NCI-H128 (cell line): ENCODE measurements around the gene KIF3B.
"Not testable (repeated sequence)": the region's sequence is repeated elsewhere in the genome, so short reads cannot be mapped to it uniquely, and the experiment has no call there.

Experiments used
- DNase-seq: peaks from one replicate; lab custom pipeline; 2025; ENCODE audit not compliant: unreplicated experiment; lab: John Stamatoyannopoulos, UW

The KIF3B gene

GRCh38 chr20:32246208-32246607 is 31.2 kb upstream of the KIF3B start:
- not testable (repeated sequence) for DNase-seq

GRCh38 chr20:32248043-32248442 is 29.4 kb upstream of the KIF3B start:
- no peak for DNase-seq

GRCh38 chr20:32249030-32249738 is 28.3 kb upstream of the KIF3B start:
- DNase-seq: no peak

DNA sequence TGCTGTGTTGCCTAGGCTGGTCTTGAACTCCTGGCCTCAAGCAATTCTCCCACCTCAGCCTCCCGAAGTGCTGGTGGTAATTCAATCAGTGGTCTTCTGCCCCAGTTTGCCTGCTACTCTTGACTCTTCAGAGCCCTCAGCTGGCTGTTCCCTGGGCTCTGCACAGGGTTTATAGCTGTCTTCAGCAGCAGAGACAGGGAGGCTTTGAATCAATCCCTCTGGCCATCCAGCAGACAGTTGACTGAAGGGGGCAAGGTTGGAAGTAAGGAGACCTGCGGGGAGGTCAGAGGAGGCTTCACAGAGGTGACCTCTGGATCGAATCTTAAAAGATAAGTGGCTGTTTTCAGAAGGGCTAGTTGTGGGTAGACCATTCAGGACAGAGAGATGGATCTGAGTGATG is 26.0 kb upstream of the KIF3B start:
- no peak for DNase-seq

GRCh38 chr20:32252189-32252588 is 25.3 kb upstream of the KIF3B start:
- no peak for DNase-seq

GRCh38 chr20:32260973-32261372 is 16.5 kb upstream of the KIF3B start:
- not testable (repeated sequence) for DNase-seq

DNA sequence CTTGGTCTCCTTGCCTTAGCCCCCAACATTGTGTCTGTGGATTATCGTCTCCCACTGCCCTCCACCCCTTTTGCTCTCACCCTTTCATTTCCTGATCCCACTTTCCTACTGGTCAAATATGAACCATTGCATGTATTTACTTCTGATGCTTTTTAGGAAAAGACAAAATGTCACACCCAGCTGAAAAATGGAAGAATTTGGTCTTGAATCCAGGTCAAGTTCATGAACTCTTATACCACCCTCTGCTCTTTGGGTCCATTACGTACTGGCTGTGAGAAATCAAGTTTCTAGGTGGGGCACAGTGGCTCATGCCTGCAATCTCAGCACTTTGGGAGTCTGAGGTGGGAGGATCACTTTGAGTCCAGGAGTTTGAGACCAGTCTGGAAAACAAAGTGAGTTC is 15.8 kb upstream of the KIF3B start:
- DNase-seq: no peak

DNA sequence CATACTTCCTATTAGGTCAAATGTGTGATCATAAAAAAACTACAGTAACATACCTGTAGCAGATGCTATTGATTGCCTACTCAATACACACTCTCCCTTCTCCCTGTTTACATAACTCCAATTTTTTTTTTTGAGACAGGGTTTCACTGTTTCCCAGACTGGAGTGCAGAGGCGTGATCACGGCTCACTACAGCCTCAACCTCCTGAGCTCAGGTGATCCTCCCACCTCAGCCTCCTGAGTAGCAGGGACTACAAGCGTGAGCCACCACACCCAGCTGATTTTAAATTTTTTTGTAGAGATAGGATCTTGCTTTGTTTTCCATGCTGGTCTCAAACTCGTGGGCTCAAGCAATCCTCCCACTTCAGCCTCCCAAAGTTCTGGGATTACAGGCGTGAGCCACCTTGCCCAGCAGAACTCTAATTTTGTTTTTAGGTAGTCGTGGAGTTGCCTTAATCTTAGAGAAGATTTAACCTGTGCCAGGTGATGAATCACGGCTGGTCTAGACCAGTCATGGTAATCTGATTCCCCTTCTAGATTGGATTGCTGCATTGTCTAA is 14.0 kb upstream of the KIF3B start:
- DNase-seq: no peak

DNA sequence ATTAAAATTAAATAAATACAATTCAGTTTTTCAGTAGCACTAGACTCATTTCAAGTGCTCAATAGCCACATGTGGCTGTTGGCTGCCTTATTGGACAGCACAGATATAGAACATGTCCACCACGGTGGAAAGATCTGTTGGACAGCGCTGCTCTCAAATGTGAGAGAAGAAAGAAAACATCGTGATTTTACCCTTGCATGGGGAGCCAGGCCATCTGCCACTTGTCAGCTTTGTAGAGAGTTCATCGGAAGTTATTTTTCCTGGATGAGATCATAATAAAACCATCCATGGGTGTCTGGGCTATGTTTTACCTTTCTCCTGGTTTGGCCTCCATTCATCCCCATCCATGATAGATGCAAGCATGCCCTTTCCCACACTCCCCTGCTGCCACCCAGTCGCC is 5.8 kb upstream of the KIF3B start:
- no peak for DNase-seq

- DNase-seq: no peak
These were observed 3.1 kb upstream of the KIF3B start for GRCh38 chr20:32274359-32274758.

- not testable (repeated sequence) for DNase-seq
These were observed 2.3 kb upstream of the KIF3B start for GRCh38 chr20:32275163-32275562.

DNA sequence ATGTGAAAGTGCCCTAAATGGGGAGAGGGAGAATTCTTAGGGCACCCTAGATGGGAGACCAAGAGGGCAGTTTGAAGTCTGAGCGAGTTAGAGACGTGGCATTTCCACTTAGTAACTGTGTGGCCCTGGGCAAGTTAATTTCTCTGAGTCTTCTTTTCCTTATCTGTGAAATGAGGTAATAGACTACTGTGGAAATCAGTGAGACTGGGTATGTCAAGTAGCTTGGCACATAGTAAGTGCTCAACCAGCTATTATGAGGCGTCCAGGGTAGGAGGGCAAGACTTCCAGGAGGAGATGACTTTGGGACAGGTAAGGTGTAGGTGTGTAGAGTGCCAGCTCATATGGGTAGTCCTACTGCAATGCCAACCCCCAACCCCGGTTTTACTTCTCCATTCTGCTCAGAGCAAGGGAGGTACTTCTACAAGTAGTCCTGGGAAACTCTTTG is 770 bp downstream of the KIF3B start:
- no peak for DNase-seq

DNA sequence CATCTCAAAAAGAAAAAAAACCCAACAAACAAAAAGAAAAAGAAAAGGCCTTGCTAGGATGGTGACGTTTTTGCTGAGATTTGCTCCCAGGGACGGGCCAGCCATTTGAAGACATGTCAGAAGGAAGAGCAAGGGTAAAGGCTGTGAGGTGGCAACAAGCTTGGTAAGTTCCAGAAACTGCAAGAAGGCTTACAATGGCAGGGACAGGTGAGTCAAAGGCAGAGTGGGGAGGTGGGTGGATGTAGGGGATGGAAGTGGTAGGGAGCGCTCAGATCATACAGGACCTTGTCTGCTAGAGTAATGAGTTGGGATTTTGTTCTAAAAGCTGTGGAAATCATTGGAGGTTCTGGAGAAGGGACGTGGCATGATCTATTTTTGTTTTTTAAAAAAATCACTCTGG is 4.3 kb downstream of the KIF3B start:
- no peak for DNase-seq

DNA sequence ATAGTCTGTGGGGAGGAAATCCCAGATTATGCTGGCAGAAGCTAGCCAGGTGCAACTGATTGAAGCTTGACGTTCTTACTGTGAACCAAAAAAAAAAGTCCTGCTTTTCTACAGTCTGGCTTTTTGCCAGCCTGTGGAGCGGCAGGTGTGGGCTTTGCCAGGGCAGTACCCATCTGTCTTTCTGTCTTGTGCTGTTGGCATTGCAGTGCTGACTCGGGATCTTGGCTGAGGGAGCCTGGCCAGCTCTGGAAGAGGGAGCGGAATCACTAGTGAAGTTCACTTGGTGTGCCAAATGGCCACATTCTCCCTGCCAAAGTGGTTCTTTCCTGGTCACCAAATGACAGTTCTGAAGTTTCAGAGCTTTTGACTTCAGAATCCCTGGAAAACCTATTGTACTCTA is 5.0 kb downstream of the KIF3B start:
- DNase-seq: peak; percentile 74

DNA sequence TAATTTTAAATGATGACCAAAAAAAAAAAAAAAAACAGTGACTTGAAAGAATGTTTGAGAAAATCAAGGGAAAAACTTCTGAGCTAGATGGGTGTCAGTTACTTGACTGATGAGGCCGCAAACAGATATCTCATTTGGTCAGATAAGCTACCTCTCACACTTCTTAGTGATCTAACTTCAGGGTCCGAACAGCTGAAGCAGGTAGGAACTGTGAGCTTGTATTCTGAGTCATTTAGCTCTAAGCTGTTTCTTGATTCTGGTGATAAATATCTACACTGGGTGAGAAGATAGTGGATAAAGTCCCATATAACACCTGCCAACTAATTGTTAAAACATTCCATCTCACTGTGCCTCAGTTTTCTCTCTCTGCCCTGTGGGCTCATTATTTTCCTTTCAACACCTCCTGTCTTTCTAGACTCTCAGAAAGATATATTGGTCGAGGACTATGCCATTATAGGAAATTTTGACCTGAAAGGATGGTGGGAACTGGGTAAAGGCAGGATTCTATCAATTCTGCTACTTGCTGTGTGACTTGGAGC is 7.7 kb downstream of the KIF3B start:
- DNase-seq: no peak

DNA sequence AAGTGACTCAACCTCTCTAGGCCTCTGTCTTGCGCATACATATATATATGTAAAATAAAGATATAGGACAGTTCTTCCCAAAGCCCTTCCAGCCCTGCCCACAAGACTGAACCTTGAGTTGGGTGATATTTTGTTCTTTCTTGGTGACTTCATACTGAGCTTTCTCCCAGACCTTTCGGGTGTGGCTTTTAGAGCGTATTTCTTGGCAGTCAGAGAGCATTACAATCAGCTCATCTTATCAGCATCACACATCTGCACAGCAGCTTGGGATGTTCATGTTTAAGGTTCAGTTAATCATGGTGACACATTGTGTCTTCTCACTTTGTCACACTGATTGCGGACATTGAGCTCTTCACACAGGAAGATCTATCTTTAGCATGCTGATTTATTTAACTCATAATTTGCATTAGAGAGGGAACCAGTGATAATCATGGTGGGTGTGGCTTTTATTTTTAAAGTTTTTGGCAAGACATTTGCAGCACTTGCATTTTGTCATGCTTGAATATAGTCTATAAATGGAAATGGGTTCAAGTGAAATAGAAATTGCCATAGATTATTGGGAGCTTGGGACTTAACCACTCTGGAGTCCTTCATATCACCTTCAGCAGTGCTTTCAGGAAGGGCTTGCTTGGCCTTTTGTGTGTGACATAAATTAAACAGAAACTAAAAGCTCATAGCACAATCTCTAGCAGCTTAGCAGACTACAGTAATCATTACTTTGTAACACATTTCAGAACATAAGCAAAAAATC is 8.3 kb downstream of the KIF3B start:
- no peak for DNase-seq

- no peak for DNase-seq
These were observed 9.8 kb downstream of the KIF3B start for GRCh38 chr20:32287231-32287638.

- DNase-seq: no peak
These were observed 10.9 kb downstream of the KIF3B start for GRCh38 chr20:32288225-32288849.

DNA sequence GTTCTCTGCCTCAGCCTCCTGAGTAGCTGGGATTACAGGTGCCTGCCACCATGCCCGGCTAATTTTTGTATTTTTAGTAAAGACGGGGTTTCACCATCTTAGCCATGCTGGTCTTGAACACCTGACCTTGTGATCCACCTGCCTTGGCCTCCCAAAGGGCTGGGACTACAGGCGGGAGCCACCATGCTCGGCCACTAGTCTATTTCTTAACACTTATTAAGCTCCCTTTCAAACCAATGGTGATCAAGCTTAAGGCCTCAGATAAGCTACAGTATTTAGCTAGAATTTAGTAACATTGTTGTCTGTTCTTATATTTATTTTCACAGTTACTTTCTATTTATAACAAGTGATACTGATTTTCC is 11.8 kb downstream of the KIF3B start:
- not testable (repeated sequence) for DNase-seq

DNA sequence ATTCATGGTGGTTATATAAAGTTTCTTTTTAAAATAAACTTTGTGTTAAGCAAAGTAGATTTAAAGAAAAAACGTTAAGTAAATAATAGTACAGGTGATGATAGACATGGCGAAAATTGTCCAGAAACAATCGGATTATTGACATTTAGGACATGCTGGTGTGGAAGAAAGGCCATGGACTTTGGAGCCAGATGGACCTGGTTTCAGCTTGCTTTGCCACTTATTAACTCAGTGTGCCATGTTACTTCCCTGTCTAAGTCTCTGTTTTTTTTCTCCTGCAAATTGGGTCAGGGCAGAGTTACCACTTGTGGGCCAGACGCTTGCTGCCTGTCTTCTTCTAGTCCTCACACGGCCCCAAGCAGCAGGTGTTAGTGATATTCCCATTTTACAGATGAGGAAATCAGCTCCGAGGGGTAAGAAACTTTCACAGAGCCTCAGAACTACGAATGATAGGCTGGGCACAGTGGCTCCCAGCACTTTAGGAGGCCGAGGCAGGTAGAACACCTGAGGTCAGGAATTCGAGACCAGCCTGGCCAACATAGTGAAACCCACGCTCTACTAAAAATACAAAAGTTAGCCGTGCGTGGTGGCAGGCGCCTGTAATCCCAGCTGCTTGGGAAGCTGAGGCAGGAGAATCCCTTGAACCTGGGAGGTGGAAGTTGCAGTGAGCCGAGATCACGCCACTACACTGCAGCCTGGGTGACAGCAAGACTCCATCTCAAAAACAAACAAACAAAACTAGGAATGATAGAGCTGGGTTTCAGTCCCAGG is 12.4 kb downstream of the KIF3B start:
- DNase-seq: no peak

DNA sequence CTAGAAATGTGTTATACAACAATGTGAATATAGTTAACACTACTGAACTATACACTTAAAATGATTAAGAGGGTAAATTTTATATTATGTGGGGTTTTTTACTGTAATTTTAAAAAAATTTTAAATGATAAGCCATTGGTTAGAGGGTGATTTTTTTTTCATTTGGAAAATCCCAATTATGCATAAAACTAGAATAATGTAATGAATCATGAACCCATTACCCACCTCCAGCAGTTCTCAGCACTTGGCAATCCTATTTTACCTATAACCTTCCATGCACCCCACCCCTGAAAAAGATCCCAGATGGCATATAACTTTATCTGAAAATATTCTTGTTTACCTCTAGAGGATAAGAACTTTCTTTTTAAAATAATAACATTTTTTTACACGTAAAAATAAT is 13.7 kb downstream of the KIF3B start:
- DNase-seq: no peak
